Measurements from ENCODE around the gene SPANXD. TPM values are rescaled to one million over a fixed set of nuclear protein-coding genes. Genes with fewer than 3 reads are reported as not detected.

Gene SPANXD
- total RNA-seq, 2 donors from 2014 or later, result not detected

DNA sequence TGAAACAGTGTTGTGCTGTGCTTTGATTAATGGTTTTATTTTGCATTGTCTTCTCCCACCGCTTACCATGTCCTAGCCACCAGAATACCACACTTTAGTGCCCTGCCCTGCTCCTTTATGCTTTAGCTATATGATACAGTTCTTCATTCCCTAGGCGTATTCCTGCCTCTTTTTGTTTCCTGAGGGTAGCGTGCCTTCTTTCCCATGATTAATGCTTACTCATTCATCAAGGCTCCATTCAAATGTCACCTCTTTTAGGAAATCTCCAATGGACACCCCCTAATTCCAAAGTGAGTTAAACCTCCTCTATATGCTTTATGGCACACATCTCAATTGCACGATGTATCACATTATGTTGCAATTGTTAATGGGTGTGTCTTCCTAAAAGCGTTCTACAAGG, 46.3 kb downstream of the SPANXD start:
- no peak for DNase-seq (ENCODE audit: low spot score)
- TF ChIP-seq CTCF (IDR thresholded peaks at IDR 0.05), result no peak

More for the DNA sequence above, 46.3 kb downstream of the SPANXD start:
- Histone ChIP-seq H3K27ac (no peak overlapping the region), H3K9me3 (no peaks in the 10 kb centered on the region), H3K36me3 (no peaks in the 10 kb centered on the region), H3K4me3 (no peak overlapping the region), H3K27me3 (no peaks in the 10 kb centered on the region), H3K4me1 (no peaks in the 10 kb centered on the region)

Other genes starting within 250 kb of the SPANXD start
- gene SPANXA1, start 114.0 kb downstream of the SPANXD start, total RNA-seq, result not detected
- not detected for gene SPANXA2, start 109.0 kb downstream of the SPANXD start, total RNA-seq
- gene MAGEC3, start 139.6 kb upstream of the SPANXD start, total RNA-seq, result not detected
- gene MAGEC1, start 205.2 kb upstream of the SPANXD start, total RNA-seq, result not detected